Measurements from ENCODE around the gene FCHSD2. TPM values are rescaled to one million over a fixed set of nuclear protein-coding genes. Genes with fewer than 3 reads are reported as not detected.
A peak's percentile ranks its signal among the peaks of the same experiment; 100 is the strongest.

Gene FCHSD2
- polyA plus RNA-seq, 2 of the 4 experiments (the other 2 are of a cell fraction), result 10.5 to 19.0 TPM

DNA sequence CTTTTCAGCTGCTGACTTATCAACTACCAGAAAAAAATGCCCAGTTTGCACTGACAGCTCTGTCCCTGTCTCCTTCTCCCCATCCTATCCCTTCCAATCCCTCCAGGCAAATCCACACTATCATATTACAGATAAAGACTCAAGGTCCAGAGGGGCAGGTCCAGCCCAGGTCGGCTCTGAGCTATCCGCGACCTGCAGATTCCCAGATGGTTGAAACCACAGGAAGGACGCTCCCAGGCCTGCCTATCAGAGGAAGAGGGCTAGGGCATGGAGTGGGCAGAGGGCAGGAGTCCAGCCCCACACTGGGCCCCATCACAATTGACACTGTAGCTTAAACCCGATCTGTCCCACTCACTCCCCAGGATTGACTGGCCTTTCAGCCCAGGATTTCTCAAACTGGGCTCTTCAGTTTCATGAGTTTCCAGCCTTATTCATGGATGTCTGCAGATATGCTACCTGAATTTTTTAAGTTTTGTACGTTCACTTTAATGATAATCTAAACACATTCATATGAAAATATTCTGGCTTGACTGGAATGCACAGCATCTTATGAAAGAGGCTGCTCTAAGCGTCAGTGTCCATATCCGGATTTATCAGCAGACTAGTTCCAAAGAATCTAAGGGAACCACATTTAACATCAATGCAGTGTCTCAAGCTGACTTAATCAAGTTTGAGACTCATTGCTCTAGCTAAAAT is 16.4 kb upstream of the FCHSD2 start:
- no peak for ATAC-seq
- CTCF ChIA-PET, result interaction anchor here (0.8 to 2.4 kb wide), 6 partner anchors 11 to 327 kb away, joined by 3 to 7 read pairs (median 4); no protein-coding TSS in a partner anchor
- Histone ChIP-seq H3K4me1 (no peaks in the 10 kb centered on the region), H3K9me3 (no peaks in the 10 kb centered on the region), H3K27ac (no peak overlapping the region), H3K4me2 (no peak overlapping the region), H3K4me3 (no peak overlapping the region)
- POLR2A ChIA-PET, result no interaction called here
- TF ChIP-seq FOXS1 (CRISPR knock-in tag; IDR thresholded peaks at IDR 0.05), result no peak
- TF ChIP-seq, protein P1, sequence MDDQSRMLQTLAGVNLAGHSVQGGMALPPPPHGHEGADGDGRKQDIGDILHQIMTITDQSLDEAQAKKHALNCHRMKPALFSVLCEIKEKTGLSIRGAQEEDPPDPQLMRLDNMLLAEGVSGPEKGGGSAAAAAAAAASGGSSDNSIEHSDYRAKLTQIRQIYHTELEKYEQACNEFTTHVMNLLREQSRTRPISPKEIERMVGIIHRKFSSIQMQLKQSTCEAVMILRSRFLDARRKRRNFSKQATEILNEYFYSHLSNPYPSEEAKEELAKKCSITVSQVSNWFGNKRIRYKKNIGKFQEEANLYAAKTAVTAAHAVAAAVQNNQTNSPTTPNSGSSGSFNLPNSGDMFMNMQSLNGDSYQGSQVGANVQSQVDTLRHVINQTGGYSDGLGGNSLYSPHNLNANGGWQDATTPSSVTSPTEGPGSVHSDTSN (IDR thresholded peaks at IDR 0.05), result no peak
- TF ChIP-seq, protein P2, sequence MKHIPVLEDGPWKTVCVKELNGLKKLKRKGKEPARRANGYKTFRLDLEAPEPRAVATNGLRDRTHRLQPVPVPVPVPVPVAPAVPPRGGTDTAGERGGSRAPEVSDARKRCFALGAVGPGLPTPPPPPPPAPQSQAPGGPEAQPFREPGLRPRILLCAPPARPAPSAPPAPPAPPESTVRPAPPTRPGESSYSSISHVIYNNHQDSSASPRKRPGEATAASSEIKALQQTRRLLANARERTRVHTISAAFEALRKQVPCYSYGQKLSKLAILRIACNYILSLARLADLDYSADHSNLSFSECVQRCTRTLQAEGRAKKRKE (CRISPR knock-in tag; IDR thresholded peaks at IDR 0.05; ENCODE audit: low read depth), result no peak
- TF ChIP-seq NFE2L2 (conservative IDR thresholded peaks at IDR 0.05; ENCODE audit: low read length), result no peak
- no peak for DNase-seq (ENCODE audit: low read depth in 1 of 2, low spot score in 1 of 2)
- WGBS (ENCODE audit: missing lambda C conversion rate), result 88% methylated on average over 7 of the region's 8 CpGs
- no peak for FAIRE-seq

DNA sequence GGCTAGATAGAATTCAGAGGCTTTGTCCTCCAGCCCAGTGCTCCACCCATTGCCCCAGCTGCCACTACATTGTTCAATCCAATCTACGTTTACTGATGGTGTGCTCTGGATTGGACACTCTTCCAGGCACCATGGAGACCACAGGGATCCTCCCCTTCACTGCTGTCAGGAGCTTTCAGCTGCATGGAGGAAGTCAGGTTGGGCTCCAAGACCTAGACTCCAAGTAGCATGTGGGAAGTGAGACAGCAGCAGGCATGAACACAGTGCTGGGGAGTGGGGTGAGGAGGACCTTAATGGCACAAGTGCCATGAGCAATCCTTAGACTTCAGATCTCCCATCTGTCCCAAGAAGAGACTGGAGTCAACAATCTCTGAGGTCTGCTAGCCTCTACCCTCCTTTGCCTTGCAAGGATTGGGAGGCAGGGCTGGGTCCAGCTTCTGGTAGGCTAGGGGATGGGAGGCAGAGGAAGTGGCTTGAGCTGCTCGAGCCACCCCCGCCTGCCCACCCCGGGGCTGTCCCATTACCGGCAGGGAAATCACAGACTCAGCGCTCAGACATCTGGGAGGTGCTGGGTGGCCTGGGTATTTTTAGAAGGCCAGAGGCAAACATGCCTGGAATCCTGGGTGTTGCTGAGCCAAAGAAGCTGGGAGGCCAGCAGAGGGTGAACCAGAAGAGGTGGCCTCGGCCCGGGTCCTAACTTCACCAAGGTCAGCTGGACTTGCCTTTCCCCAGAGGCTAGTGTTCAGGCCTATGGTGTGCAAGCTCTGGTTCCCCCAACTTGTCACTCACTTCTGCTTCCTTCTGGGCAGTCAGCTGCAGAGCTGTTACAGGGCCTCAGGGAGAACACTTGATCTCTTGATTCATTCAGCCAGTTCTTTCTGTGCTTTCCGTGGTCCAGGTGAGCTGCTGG is 15.2 kb upstream of the FCHSD2 start:
- H3K4me1 ChIP-seq, result no peaks in the 10 kb centered on the region
- POLR2A ChIA-PET, result no interaction called here
- WGBS (ENCODE audit: missing lambda C conversion rate), result 74% methylated on average over 9 of the region's 9 CpGs
- no peak overlapping the region for H3K4me2 ChIP-seq
- no peak overlapping the region for H3K4me3 ChIP-seq
- TF ChIP-seq ZFP36 (IDR thresholded peaks at IDR 0.05; ENCODE audit: borderline replicate concordance, partially characterized antibody) (no peak), CHD4 (IDR thresholded peaks at IDR 0.05; ENCODE audit: borderline replicate concordance) (no peak), RNF2 (IDR thresholded peaks at IDR 0.05; ENCODE audit: borderline replicate concordance, low read depth) (no peak), ZSCAN20 (CRISPR knock-in tag; IDR thresholded peaks at IDR 0.05) (no peak), KDM5A (IDR thresholded peaks at IDR 0.05) (no peak), KDM1A (IDR thresholded peaks at IDR 0.05; ENCODE audit: low read depth) (no peak), RFX5 (IDR thresholded peaks at IDR 0.05) (no peak)
- TF ChIP-seq, protein P3, sequence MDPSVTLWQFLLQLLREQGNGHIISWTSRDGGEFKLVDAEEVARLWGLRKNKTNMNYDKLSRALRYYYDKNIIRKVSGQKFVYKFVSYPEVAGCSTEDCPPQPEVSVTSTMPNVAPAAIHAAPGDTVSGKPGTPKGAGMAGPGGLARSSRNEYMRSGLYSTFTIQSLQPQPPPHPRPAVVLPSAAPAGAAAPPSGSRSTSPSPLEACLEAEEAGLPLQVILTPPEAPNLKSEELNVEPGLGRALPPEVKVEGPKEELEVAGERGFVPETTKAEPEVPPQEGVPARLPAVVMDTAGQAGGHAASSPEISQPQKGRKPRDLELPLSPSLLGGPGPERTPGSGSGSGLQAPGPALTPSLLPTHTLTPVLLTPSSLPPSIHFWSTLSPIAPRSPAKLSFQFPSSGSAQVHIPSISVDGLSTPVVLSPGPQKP (IDR thresholded peaks at IDR 0.05; ENCODE audit: low read depth, low read length), result no peak
- TF ChIP-seq, protein P2 (CRISPR knock-in tag; IDR thresholded peaks at IDR 0.05; ENCODE audit: low read depth), result no peak
- TF ChIP-seq, protein P4, sequence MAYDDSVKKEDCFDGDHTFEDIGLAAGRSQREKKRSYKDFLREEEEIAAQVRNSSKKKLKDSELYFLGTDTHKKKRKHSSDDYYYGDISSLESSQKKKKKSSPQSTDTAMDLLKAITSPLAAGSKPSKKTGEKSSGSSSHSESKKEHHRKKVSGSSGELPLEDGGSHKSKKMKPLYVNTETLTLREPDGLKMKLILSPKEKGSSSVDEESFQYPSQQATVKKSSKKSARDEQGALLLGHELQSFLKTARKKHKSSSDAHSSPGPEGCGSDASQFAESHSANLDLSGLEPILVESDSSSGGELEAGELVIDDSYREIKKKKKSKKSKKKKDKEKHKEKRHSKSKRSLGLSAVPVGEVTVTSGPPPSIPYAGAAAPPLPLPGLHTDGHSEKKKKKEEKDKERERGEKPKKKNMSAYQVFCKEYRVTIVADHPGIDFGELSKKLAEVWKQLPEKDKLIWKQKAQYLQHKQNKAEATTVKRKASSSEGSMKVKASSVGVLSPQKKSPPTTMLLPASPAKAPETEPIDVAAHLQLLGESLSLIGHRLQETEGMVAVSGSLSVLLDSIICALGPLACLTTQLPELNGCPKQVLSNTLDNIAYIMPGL (CRISPR knock-in tag; IDR thresholded peaks at IDR 0.05; ENCODE audit: borderline replicate concordance), result no peak
- TF ChIP-seq, protein P5, sequence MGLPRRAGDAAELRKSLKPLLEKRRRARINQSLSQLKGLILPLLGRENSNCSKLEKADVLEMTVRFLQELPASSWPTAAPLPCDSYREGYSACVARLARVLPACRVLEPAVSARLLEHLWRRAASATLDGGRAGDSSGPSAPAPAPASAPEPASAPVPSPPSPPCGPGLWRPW (IDR thresholded peaks at IDR 0.05), result no peak
- CTCF ChIA-PET, result interaction anchor here (0.8 to 2.4 kb wide), 8 partner anchors 7 to 326 kb away, joined by 3 to 7 read pairs (median 4); no protein-coding TSS in a partner anchor
- H3K27ac ChIP-seq, result no peak overlapping the region
- ATAC-seq, result peak in 1 of 2 experiments; percentile 20; a peak in 2 of 6 replicates
- DNase-seq (ENCODE audit: low read depth in 1 of 2, low spot score in 1 of 2), result no peak
- no peaks in the 10 kb centered on the region for H3K9me3 ChIP-seq
- no peak for FAIRE-seq
